AG04450 (cell line): ENCODE results near the gene FCN1. TPM values are rescaled to one million over a fixed set of nuclear protein-coding genes. Genes with fewer than 3 reads are reported as not detected.
"Not testable (repeated sequence)": the region's sequence is repeated elsewhere in the genome, so short reads cannot be mapped to it uniquely, and the experiment has no call there.

Experiments used
- CTCF ChIA-PET: fragments of 300-600, 350-600 bp; formaldehyde crosslinking; extraction: SDS; loops from one replicate; lab custom pipeline; 2022; ENCODE audit warnings: antibody characterized with exemption, inconsistent platforms; lab: Charles Lee
- POLR2A ChIA-PET: fragments of 350-600 bp; formaldehyde crosslinking; extraction: SDS; loops from one replicate; lab custom pipeline; 2021; ENCODE audit warnings: antibody characterized with exemption, inconsistent platforms; lab: Yijun Ruan, JAX
- DNase-seq: peaks from one replicate; pipeline ENCODE4 v3.0.0-alpha.2; 2011; ENCODE audit warnings: low read depth, low spot score
- H3K27ac ChIP-seq: one replicate; pipeline ENCODE4 v1.5.1; 2012; ENCODE audit warnings: low read depth, low read length, control low read depth
- H3K27me3 ChIP-seq: one replicate; pipeline ENCODE4 v1.6.0; 2012; ENCODE audit warnings: low read length; ENCODE audit not compliant: control insufficient read depth, insufficient read depth
- H3K4me3 ChIP-seq: 2 replicates; pipeline ENCODE4 v1.5.1; 2011; ENCODE audit warnings: mild to moderate bottlenecking, low read depth, low read length, control low read depth
- H3K9me3 ChIP-seq: 2 replicates; pipeline ENCODE4 v1.5.1; 2012; ENCODE audit warnings: low read length; ENCODE audit not compliant: control insufficient read depth, insufficient read depth
- polyA plus RNA-seq: library from polyadenylated mRNA; depleted of rRNA; stranded (reverse); fragments of >200 nt; gene quantifications from 2 replicates; pipeline ENCODE4 v1.2.3, GENCODE V29; 2011
- TF ChIP-seq, protein P1 (sequence below): IDR thresholded peaks from 2 replicates; pipeline ENCODE4 v1.5.1; 2011; ENCODE audit warnings: low read depth, low read length, control low read depth, inconsistent platforms

Gene FCN1
- polyA plus RNA-seq, 1 experiment = not detected

DNA sequence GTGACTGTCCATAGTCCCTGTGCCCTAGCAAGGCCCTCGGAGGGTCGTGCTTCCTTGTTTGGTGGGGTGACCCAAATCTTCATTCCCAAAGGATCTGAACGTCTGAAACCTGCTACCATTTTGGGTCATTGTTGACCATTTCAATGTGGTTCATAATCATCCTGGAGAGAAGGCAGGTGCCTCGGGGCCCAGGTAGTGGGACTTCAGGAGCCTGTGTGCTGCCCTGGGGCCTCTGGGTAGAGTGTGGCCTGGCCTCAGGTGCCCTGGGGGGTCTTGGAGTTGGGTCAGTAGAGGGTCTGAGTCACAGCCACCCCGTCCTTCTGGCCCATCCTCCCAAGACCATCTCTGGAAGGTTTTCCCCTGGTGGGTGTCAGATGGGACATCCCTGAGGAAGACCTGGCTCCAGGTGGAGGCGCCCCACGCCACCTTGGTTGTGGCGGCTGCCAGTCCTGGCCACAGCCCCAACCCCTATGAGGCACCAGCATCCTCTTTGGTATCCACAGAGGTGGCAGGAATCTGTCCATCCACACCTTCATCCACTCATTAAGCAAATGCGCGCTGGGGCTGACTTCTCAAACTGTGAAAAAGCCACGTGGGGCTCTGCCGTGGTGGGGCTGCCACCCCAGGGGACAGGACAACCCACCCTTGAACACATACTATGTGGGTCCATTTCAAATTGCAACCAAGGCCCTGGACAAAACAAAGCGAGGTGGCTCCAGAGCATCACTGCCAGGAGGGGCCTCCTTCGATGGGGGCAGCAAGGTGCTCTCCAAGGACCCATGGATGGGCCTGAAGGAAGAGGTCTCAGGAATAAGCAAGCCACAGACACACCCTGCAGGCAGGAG, 41.6 kb upstream of the FCN1 start:
- no peak overlapping the region for H3K4me3 ChIP-seq
- H3K27me3 ChIP-seq = no peaks in the 10 kb centered on the region
- peaks cover 5% of the 10 kb centered on the region; the same call in 1 of the 2 replicates for H3K9me3 ChIP-seq
- DNase-seq = no peak
- POLR2A ChIA-PET = no interaction called here
- CTCF ChIA-PET = no interaction called here
- TF ChIP-seq, protein P1, sequence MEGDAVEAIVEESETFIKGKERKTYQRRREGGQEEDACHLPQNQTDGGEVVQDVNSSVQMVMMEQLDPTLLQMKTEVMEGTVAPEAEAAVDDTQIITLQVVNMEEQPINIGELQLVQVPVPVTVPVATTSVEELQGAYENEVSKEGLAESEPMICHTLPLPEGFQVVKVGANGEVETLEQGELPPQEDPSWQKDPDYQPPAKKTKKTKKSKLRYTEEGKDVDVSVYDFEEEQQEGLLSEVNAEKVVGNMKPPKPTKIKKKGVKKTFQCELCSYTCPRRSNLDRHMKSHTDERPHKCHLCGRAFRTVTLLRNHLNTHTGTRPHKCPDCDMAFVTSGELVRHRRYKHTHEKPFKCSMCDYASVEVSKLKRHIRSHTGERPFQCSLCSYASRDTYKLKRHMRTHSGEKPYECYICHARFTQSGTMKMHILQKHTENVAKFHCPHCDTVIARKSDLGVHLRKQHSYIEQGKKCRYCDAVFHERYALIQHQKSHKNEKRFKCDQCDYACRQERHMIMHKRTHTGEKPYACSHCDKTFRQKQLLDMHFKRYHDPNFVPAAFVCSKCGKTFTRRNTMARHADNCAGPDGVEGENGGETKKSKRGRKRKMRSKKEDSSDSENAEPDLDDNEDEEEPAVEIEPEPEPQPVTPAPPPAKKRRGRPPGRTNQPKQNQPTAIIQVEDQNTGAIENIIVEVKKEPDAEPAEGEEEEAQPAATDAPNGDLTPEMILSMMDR = no peak
- no peak overlapping the region for H3K27ac ChIP-seq

DNA sequence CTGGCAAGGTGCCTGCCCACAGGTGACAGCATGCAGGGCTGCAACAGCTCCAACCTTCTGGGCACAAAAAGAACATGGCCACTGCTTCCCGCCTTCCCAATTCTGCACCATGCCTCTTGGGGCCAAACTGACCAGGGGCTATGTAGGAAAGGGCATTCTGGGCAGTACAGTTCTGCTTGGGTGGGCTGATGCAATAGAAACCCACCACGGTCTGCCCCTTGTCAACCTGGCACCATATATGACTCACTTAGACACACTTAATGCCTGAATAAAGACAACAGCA, 40.2 kb upstream of the FCN1 start:
- ChIA-PET CTCF (no interaction called here), POLR2A (no interaction called here)
- TF ChIP-seq, protein P1 = no peak
- Histone ChIP-seq H3K27me3 (no peaks in the 10 kb centered on the region), H3K4me3 (no peak overlapping the region), H3K27ac (no peak overlapping the region), H3K9me3 (peaks cover 5% of the 10 kb centered on the region; the same call in 1 of the 2 replicates)
- no peak for DNase-seq

DNA sequence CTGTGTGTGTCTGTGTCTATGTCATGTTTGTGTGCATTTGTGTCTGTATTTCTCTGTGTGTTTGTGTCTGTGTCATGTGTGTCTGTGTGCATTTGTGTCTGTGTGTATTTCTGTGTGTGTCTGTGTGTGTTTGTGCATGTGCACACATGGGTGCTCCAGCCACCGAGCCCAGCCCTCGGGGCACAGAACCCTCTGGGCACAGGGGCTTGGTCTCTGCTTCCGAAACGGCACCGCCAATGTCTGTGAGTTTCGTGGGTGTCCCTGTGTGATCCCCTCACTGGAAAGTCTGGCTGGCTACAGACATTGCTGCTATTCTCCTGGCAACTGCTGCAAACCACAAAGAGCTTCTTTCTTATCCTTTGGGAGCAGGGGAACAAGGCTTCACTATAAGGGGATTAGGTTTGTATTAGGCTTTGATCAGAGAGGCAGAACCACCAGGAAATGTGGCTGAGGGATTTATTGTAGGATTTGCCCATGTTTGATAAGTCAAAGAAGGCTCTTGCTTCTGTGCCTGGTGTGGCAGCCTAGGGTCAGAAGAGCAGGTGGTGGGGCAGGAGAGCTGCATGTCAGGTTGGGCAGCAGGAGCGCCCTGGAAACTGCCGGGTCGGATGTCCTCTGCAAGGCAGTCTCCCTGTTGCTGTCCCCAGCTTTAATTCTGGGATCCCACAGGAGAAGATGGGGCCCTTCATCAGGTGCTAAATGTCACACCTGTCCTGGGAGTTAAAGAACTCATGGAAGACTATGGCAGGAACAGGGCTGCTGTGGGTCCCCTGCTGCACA, 39.6 kb upstream of the FCN1 start:
- Histone ChIP-seq H3K27ac (no peak overlapping the region), H3K4me3 (no peak overlapping the region), H3K9me3 (peaks cover 5% of the 10 kb centered on the region; the same call in 1 of the 2 replicates), H3K27me3 (no peaks in the 10 kb centered on the region)
- POLR2A ChIA-PET = no interaction called here
- CTCF ChIA-PET = no interaction called here
- TF ChIP-seq, protein P1 = no peak
- DNase-seq = no peak

DNA sequence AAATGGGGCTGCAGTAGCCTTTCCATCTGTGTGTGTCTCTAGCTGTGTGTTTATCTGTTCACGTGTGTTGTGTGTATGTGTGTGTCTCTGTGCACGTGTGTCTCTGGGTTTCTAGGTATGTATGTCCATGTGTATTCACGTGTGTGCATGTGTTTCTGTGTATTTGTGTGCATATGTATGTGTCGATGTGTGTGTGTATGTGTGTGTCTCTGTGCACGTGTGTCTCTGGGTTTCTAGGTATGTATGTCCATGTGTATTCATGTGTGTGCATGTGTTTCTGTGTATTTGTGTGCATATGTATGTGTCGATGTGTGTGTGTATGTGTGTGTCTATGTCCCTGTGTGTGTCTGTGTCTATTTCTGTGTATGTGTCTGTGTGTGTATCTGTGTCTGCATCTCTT, 38.7 kb upstream of the FCN1 start:
- H3K27ac ChIP-seq, H3K9me3 ChIP-seq, POLR2A ChIA-PET, H3K4me3 ChIP-seq, CTCF ChIA-PET, DNase-seq, H3K27me3 ChIP-seq: not testable (repeated sequence)

DNA sequence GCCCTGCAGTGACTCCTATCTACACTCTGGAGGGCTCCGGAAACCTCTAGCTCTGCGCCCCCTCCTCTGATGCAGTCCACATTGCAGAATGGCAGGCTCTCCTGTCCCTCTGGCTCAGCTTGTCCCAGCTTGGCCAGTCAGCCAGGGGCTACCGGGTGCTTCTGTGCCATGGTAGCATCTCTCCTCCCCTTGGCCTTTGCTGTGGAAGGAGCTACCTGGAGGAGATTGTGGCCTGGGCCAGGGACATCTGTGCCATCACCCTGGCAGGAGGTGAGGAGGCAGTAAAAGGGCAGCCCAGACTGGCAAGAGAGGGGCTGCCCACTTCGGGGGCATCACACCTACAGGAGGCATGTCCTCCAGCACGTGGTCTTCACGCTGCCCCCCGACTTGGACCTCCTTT, 38.1 kb upstream of the FCN1 start:
- no peak overlapping the region for H3K27ac ChIP-seq
- no peak for DNase-seq
- TF ChIP-seq, protein P1 = no peak
- CTCF ChIA-PET = no interaction called here
- peaks cover 5% of the 10 kb centered on the region; the same call in 1 of the 2 replicates for H3K9me3 ChIP-seq
- POLR2A ChIA-PET = no interaction called here
- H3K4me3 ChIP-seq = no peak overlapping the region
- no peaks in the 10 kb centered on the region for H3K27me3 ChIP-seq
